OCI-LY7 (cell line): ENCODE measurements around the gene MYT1. TPM values are rescaled to one million over a fixed set of nuclear protein-coding genes. Genes with fewer than 3 reads are reported as not detected.

Experiments
- BruUV-seq: library from RNA; stranded (reverse); fragments of 400-500 nt; replicated peaks from 2 replicates; lab custom pipeline; 2021; lab: Mats Ljungman, UMichigan
- CTCF ChIA-PET: fragments of 300-600 bp; sonication (Branson Sonifier 250); formaldehyde crosslinking; loops from one replicate; lab custom pipeline; 2022; ENCODE audit warnings: antibody characterized with exemption; ENCODE audit not compliant: unreplicated experiment; lab: Charles Lee
- POLR2A ChIA-PET: fragments of 300-600 bp; sonication (Branson Sonifier 250); formaldehyde crosslinking; loops from one replicate; lab custom pipeline; 2022; ENCODE audit warnings: antibody characterized with exemption; lab: Charles Lee
- DNase-seq: peaks from one replicate; pipeline ENCODE4 v3.0.0-alpha.2; 2015; ENCODE audit warnings: low spot score
- H2AFZ ChIP-seq: fragments of 200-600 bp; sonication (generic), shearing (Covaris generic); 2 replicates; pipeline ENCODE4 v1.6.1; 2014; ENCODE audit warnings: mild to moderate bottlenecking, antibody characterized with exemption, low read length, moderate library complexity
- H3K27ac ChIP-seq: fragments of 200-600 bp; sonication (generic); 2 replicates; pipeline ENCODE4 v1.5.1; 2014; ENCODE audit warnings: mixed run types, low read depth, mild to moderate bottlenecking, moderate library complexity, low read length, inconsistent platforms; ENCODE audit not compliant: poor library complexity, severe bottlenecking
- H3K36me3 ChIP-seq: fragments of 200-600 bp; sonication (generic); 2 replicates; pipeline ENCODE4 v1.6.1; 2014; ENCODE audit warnings: mild to moderate bottlenecking, antibody characterized with exemption, low read length, moderate library complexity, mixed read lengths; ENCODE audit not compliant: insufficient read depth
- H3K4me1 ChIP-seq: fragments of 200-600 bp; sonication (generic); 2 replicates; pipeline ENCODE4 v1.5.1; 2014; ENCODE audit warnings: mild to moderate bottlenecking, low read length; ENCODE audit not compliant: insufficient read depth, poor library complexity, severe bottlenecking
- H3K4me2 ChIP-seq: fragments of 200-600 bp; sonication (generic); 2 replicates; pipeline ENCODE4 v1.6.1; 2014; ENCODE audit warnings: mild to moderate bottlenecking, low read length
- H3K4me3 ChIP-seq: fragments of 200-600 bp; sonication (generic); 2 replicates; pipeline ENCODE4 v1.5.1; 2014; ENCODE audit warnings: mild to moderate bottlenecking, low read depth, low read length; ENCODE audit not compliant: poor library complexity, severe bottlenecking
- H3K79me2 ChIP-seq: fragments of 200-600 bp; sonication (generic); 2 replicates; pipeline ENCODE4 v1.6.1; 2016; ENCODE audit warnings: low read depth, mild to moderate bottlenecking, low read length, moderate library complexity, mixed read lengths; ENCODE audit not compliant: insufficient read depth
- H3K9me2 ChIP-seq: fragments of 200-600 bp; sonication (generic); 2 replicates; pipeline ENCODE4 v1.6.1; 2016; ENCODE audit warnings: mild to moderate bottlenecking, low read length, mixed read lengths; ENCODE audit not compliant: insufficient read depth
- H3K9me3 ChIP-seq: fragments of 200-600 bp; sonication (generic); 2 replicates; pipeline ENCODE4 v1.6.1; 2014; ENCODE audit warnings: mild to moderate bottlenecking, mixed run types, low read length, mixed read lengths
- H4K20me1 ChIP-seq: fragments of 200-600 bp; sonication (generic); 2 replicates; pipeline ENCODE4 v1.6.1; 2014; ENCODE audit warnings: mild to moderate bottlenecking, antibody characterized with exemption, low read length, moderate library complexity, mixed read lengths; ENCODE audit not compliant: insufficient read depth
- EZH2phosphoT487 ChIP-seq: fragments of 200-600 bp; sonication (generic); IDR thresholded peaks from 2 replicates; pipeline ENCODE4 v1.6.1; 2018; ENCODE audit warnings: low read depth, borderline replicate concordance, mild to moderate bottlenecking, mixed run types, antibody characterized with exemption, low read length, moderate library complexity, mixed read lengths
- intact Hi-C: fragments of 100-400 bp; cut with micrococcal nuclease; formaldehyde crosslinking; loops from one replicate; pipeline ENCODE4 v1.10.0; 2022; ENCODE audit not compliant: unreplicated experiment
- total RNA-seq, 2 experiments: library from RNA; depleted of rRNA in 1 of 2; stranded (reverse); fragments of >200 nt in 1 of 2; shearing (Covaris generic) in 1 of 2; gene quantifications; 2 replicates each; pipeline ENCODE4 v1.2.3, GENCODE V29; 2014 to 2022
- TF ChIP-seq, protein P1 (sequence below): fragments of 200-600 bp; sonication (generic); conservative IDR thresholded peaks from 2 replicates; pipeline ENCODE4 v1.5.1; 2014; ENCODE audit warnings: mild to moderate bottlenecking, antibody characterized with exemption, low read length, moderate library complexity, mixed read lengths

MYT1 gene
- total RNA-seq, 2 experiments from 2014 or later, result 0.32 to 0.95 TPM

DNA sequence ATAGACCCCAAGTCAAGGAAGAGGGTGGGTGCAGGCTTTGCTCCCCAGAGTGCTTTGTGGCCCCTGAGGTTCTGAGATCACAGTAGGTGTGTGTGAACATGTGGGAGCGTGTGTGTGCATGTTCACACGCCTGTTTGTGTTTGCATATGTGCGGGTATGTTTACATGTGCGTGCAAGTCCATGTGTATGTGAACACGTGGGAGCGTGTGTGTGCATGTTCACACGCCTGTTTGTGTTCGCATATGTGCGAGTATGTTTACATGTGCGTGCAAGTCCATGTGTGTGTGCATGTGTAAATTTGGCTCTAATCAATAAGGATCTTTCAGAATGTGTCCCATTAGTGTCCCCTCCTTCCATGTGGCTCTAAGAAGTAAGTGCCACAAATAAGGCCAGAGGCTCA, 49.9 kb downstream of the MYT1 start:
- POLR2A ChIA-PET, result no interaction called here

DNA sequence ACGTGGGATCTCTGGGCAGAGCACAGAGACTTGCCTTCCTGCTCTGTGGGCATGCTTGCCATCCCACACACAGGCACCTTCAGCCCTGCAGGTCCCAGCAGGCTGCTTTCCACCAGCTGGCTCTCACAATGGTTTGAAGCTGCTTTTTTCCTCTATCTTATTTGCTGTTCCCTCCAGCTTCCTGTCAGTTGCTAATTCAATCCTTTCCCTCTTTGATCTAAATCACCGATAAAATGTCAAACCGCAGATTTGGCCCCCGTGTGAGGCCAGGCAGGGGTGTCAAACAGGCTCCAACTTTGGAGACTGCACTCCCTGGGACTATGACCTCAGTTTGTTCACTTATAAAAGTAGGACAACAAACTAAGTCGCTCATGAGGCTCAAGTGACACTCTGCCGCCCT, 50.7 kb downstream of the MYT1 start:
- DNase-seq, result no peak

More for the DNA sequence above, 49.9 kb downstream of the MYT1 start:
- CTCF ChIA-PET, result no interaction called here
- Histone ChIP-seq H3K9me3 (no peaks in the 10 kb centered on the region), H3K4me2 (no peak overlapping the region), H2AFZ (no peak overlapping the region), H3K79me2 (no peaks in the 10 kb centered on the region), H4K20me1 (no peaks in the 10 kb centered on the region), H3K9me2 (no peaks in the 10 kb centered on the region), H3K27ac (no peak overlapping the region), H3K36me3 (no peaks in the 10 kb centered on the region), H3K4me1 (no peaks in the 10 kb centered on the region), H3K4me3 (no peak overlapping the region)
- intact Hi-C loops, result no loop called here
- no peak for TF ChIP-seq EZH2phosphoT487
- TF ChIP-seq, protein P1, sequence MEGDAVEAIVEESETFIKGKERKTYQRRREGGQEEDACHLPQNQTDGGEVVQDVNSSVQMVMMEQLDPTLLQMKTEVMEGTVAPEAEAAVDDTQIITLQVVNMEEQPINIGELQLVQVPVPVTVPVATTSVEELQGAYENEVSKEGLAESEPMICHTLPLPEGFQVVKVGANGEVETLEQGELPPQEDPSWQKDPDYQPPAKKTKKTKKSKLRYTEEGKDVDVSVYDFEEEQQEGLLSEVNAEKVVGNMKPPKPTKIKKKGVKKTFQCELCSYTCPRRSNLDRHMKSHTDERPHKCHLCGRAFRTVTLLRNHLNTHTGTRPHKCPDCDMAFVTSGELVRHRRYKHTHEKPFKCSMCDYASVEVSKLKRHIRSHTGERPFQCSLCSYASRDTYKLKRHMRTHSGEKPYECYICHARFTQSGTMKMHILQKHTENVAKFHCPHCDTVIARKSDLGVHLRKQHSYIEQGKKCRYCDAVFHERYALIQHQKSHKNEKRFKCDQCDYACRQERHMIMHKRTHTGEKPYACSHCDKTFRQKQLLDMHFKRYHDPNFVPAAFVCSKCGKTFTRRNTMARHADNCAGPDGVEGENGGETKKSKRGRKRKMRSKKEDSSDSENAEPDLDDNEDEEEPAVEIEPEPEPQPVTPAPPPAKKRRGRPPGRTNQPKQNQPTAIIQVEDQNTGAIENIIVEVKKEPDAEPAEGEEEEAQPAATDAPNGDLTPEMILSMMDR, result no peak
- DNase-seq, result no peak
- no TSS peak for BruUV-seq

DNA sequence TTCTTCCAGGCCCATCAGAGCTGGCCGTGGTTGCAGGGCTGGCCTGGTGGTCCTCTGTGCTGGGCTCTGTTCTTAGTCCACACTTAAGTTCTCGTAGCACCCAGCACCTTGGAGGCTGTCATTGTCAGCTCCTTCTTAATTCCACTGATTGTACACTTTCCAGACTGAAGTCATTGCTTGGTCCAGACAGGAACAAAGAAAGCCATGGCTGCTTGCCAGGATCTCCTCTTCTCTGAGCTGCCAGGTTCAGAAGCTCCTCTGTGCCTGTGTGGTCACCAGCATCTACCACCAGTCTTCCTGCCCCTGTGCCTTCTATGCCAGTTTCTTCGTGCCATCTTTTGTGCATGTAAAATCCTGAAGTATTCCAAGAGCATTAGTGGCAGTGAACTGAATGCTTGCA, 51.8 kb downstream of the MYT1 start:
- ChIA-PET CTCF (interaction anchor here (0.6 kb wide), 1 partner anchor 133 kb away, joined by 3 read pairs; no protein-coding TSS in a partner anchor), POLR2A (no interaction called here)

More for the DNA sequence above, 50.7 kb downstream of the MYT1 start:
- Histone ChIP-seq H3K4me1 (no peaks in the 10 kb centered on the region), H2AFZ (no peak overlapping the region), H3K9me2 (no peaks in the 10 kb centered on the region), H3K27ac (no peak overlapping the region), H3K4me3 (no peak overlapping the region), H3K36me3 (no peaks in the 10 kb centered on the region), H3K79me2 (no peaks in the 10 kb centered on the region), H4K20me1 (no peaks in the 10 kb centered on the region), H3K4me2 (no peak overlapping the region), H3K9me3 (no peaks in the 10 kb centered on the region)
- TF ChIP-seq, protein P1, result no peak
- no peak for TF ChIP-seq EZH2phosphoT487
- ChIA-PET POLR2A (no interaction called here), CTCF (no interaction called here)
- intact Hi-C loops, result no loop called here
- no TSS peak for BruUV-seq

More for the DNA sequence above, 51.8 kb downstream of the MYT1 start:
- Histone ChIP-seq H2AFZ (no peak overlapping the region), H3K9me2 (no peaks in the 10 kb centered on the region), H4K20me1 (no peaks in the 10 kb centered on the region), H3K36me3 (no peaks in the 10 kb centered on the region), H3K79me2 (no peaks in the 10 kb centered on the region), H3K4me1 (no peaks in the 10 kb centered on the region), H3K9me3 (no peaks in the 10 kb centered on the region), H3K4me2 (no peak overlapping the region), H3K4me3 (no peak overlapping the region), H3K27ac (no peak overlapping the region)
- no peak for DNase-seq
- intact Hi-C loops, result no loop called here
- TF ChIP-seq, protein P1, result no peak
- no peak for TF ChIP-seq EZH2phosphoT487
- BruUV-seq, result no TSS peak
